Ascending aorta (tissue), 2 donors: ENCODE measurements around the gene IBSP. TPM values are rescaled to one million over a fixed set of nuclear protein-coding genes. Genes with fewer than 3 reads are reported as not detected.

Experiments used
- DNase-seq, 2 donors: peaks; one replicate each; pipeline ENCODE4 v3.0.0-alpha.2; 2019; ENCODE audit warnings: low spot score in 2 of 2
- H3K27ac ChIP-seq, 2 donors: fragments of 200-600 bp; sonication (generic); one replicate each; pipeline ENCODE4 v1.5.1; 2016 to 2017; ENCODE audit warnings: mild to moderate bottlenecking in 1 of 2
- H3K27me3 ChIP-seq: fragments of 200-600 bp; sonication (generic); one replicate; pipeline ENCODE4 v1.5.1; 2017
- H3K36me3 ChIP-seq, 2 donors: fragments of 200-600 bp; sonication (generic); one replicate each; pipeline ENCODE4 v1.5.1; 2016
- H3K4me1 ChIP-seq, 2 donors: fragments of 200-600 bp; sonication (generic); one replicate each; pipeline ENCODE4 v1.5.1; 2016 to 2017; ENCODE audit warnings: mild to moderate bottlenecking in 1 of 2
- H3K4me3 ChIP-seq, 2 donors: fragments of 200-600 bp; sonication (generic); one replicate each; pipeline ENCODE4 v1.5.1; 2016 to 2017; ENCODE audit warnings: mild to moderate bottlenecking in 1 of 2
- H3K9me3 ChIP-seq, 2 donors: fragments of 200-600 bp; sonication (generic); one replicate each; pipeline ENCODE4 v1.5.1; 2016
- CTCF ChIP-seq, 3 experiments: fragments of 200-600 bp in 2 of 3; fragments of 450-650 bp in 1 of 3; sonication (generic) in 2 of 3; IDR thresholded peaks; one replicate each; pipeline ENCODE4 v1.5.1; 2016 to 2019; ENCODE audit warnings: antibody characterized with exemption in 3 of 3, mild to moderate bottlenecking in 1 of 3, moderate library complexity in 1 of 3
- intact Hi-C: fragments of 100-400 bp; cut with DNase I; formaldehyde crosslinking; loops from one replicate; pipeline ENCODE4 v1.15.1; 2023
- total RNA-seq: library from RNA; depleted of rRNA; stranded (reverse); fragments of >200 nt; gene quantifications from one replicate; pipeline ENCODE4 v1.1.0, GENCODE V29; 2016

Gene IBSP
- total RNA-seq, 1 donor from 2014 or later = not detected

GRCh38 chr4:87851953-87852352 is 52.6 kb downstream of the IBSP start:
- intact Hi-C loops = no loop called here
- no peak for DNase-seq
- Histone ChIP-seq H3K4me3 (no peak overlapping the region), H3K27me3 (no peaks in the 10 kb centered on the region), H3K4me1 (peaks cover 0 to 2% of the 10 kb centered on the region in 2 donors), H3K36me3 (no peaks in the 10 kb centered on the region), H3K9me3 (no peaks in the 10 kb centered on the region), H3K27ac (no peak overlapping the region)
- no peak for TF ChIP-seq CTCF (IDR thresholded peaks at IDR 0.05)

GRCh38 chr4:87853108-87853507 is 53.8 kb downstream of the IBSP start:
- Histone ChIP-seq H3K27ac (no peak overlapping the region), H3K27me3 (no peaks in the 10 kb centered on the region), H3K4me3 (no peak overlapping the region), H3K9me3 (no peaks in the 10 kb centered on the region), H3K36me3 (no peaks in the 10 kb centered on the region), H3K4me1 (peaks cover 0 to 2% of the 10 kb centered on the region in 2 donors)
- peak; percentile 45 to 67 (median 46) for TF ChIP-seq CTCF (IDR thresholded peaks at IDR 0.05)
- intact Hi-C loops = loop anchor here (1.0 kb wide), 2 partner anchors 120 to 359 kb away; no protein-coding TSS in a partner anchor
- no peak for DNase-seq

GRCh38 chr4:87853891-87854290 is 54.5 kb downstream of the IBSP start:
- no peaks in the 10 kb centered on the region for H3K9me3 ChIP-seq
- DNase-seq = no peak
- no peaks in the 10 kb centered on the region for H3K4me1 ChIP-seq
- intact Hi-C loops = loop anchor here (1.0 kb wide), 2 partner anchors 119 to 358 kb away; no protein-coding TSS in a partner anchor
- no peaks in the 10 kb centered on the region for H3K36me3 ChIP-seq
- H3K27me3 ChIP-seq = no peaks in the 10 kb centered on the region
- H3K27ac ChIP-seq = no peak overlapping the region
- TF ChIP-seq CTCF (IDR thresholded peaks at IDR 0.05) = no peak
- no peak overlapping the region for H3K4me3 ChIP-seq

- intact Hi-C loops = loop anchor here (5.0 kb wide), 1 partner anchor 662 kb away; no protein-coding TSS in a partner anchor
- Histone ChIP-seq H3K4me1 (no peaks in the 10 kb centered on the region), H3K4me3 (no peak overlapping the region), H3K9me3 (no peaks in the 10 kb centered on the region), H3K27ac (no peak overlapping the region), H3K36me3 (no peaks in the 10 kb centered on the region), H3K27me3 (no peaks in the 10 kb centered on the region)
- no peak for TF ChIP-seq CTCF (IDR thresholded peaks at IDR 0.05)
- no peak for DNase-seq
Observed at GRCh38 chr4:87855559-87855958, 56.2 kb downstream of the IBSP start.

- H3K27me3 ChIP-seq = no peaks in the 10 kb centered on the region
- no peak for DNase-seq
- no peaks in the 10 kb centered on the region for H3K36me3 ChIP-seq
- no peaks in the 10 kb centered on the region for H3K9me3 ChIP-seq
- H3K27ac ChIP-seq = no peak overlapping the region
- no peak for TF ChIP-seq CTCF (IDR thresholded peaks at IDR 0.05)
- H3K4me3 ChIP-seq = no peak overlapping the region
- intact Hi-C loops = loop anchor here (5.0 kb wide), 1 partner anchor 660 kb away; no protein-coding TSS in a partner anchor
- H3K4me1 ChIP-seq = no peaks in the 10 kb centered on the region
Observed at GRCh38 chr4:87856816-87857215, 57.5 kb downstream of the IBSP start.

- Histone ChIP-seq H3K4me3 (no peak overlapping the region), H3K9me3 (no peaks in the 10 kb centered on the region), H3K4me1 (no peaks in the 10 kb centered on the region), H3K36me3 (no peaks in the 10 kb centered on the region), H3K27ac (no peak overlapping the region), H3K27me3 (no peaks in the 10 kb centered on the region)
- no peak for DNase-seq
- intact Hi-C loops = loop anchor here (5.0 kb wide), 1 partner anchor 660 kb away; no protein-coding TSS in a partner anchor
- TF ChIP-seq CTCF (IDR thresholded peaks at IDR 0.05) = no peak
Observed at GRCh38 chr4:87857789-87858188, 58.4 kb downstream of the IBSP start.
